ENCODE results near the gene CDKAL1.

Gene CDKAL1

DNA sequence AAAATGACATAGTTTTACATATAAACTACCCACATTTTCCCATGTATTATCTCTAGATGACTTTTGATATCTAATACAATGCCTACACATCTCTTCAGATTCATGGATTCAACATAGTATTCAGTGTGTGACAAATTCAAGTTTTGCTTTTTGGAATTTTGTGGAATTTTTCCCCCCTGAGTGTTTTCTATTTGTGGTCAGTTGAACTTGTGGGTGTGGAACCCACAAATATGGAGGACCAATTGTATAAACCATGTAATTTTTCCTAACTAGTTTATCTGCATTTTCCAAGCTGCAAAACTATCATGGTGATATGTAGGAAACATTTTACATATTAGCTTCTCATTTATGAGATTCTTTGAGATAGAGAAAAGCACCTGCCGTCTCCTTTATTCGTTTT, 685.0 kb downstream of the CDKAL1 start (continued):
- TF ChIP-seq, protein P1, sequence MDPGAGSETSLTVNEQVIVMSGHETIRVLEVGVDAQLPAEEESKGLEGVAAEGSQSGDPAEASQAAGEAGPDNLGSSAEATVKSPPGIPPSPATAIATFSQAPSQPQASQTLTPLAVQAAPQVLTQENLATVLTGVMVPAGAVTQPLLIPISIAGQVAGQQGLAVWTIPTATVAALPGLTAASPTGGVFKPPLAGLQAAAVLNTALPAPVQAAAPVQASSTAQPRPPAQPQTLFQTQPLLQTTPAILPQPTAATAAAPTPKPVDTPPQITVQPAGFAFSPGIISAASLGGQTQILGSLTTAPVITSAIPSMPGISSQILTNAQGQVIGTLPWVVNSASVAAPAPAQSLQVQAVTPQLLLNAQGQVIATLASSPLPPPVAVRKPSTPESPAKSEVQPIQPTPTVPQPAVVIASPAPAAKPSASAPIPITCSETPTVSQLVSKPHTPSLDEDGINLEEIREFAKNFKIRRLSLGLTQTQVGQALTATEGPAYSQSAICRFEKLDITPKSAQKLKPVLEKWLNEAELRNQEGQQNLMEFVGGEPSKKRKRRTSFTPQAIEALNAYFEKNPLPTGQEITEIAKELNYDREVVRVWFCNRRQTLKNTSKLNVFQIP (CRISPR knock-in tag; IDR thresholded peaks at IDR 0.05; ENCODE audit: borderline replicate concordance, low read depth) = no peak
- TF ChIP-seq ZNF70 (CRISPR knock-in tag; IDR thresholded peaks at IDR 0.05) = no peak

DNA sequence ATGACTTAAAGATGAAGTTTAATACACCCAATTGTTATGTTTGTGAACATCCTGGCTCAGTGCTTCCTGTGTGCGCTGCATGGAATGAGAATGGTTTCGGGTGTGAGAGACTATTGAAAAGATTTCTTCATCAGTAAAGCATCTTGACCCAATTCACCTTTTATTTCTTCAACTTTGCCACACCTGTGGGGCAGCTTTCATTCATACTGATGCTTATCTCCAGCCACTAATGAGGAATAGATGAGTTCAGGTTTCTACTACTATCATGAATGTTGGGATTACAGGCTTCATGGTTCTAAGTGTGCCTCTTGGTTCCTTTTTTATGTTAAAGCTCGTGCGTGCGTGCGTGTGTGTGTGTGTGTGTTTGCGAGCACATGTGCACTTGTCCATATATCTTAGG, 685.6 kb downstream of the CDKAL1 start:
- no peak for ATAC-seq
- TF ChIP-seq ZNF565 (CRISPR knock-in tag; conservative IDR thresholded peaks at IDR 0.05; ENCODE audit: low read depth) (no peak), BACH2 (CRISPR knock-in tag; IDR thresholded peaks at IDR 0.05; ENCODE audit: borderline replicate concordance) (no peak), PPARA (CRISPR knock-in tag; IDR thresholded peaks at IDR 0.05; ENCODE audit: borderline replicate concordance) (no peak), ZFP3 (CRISPR knock-in tag; IDR thresholded peaks at IDR 0.05) (no peak), ZC3H10 (CRISPR knock-in tag; IDR thresholded peaks at IDR 0.05) (no peak), ESRRG (CRISPR knock-in tag; IDR thresholded peaks at IDR 0.05) (no peak), ZNF8 (CRISPR knock-in tag; IDR thresholded peaks at IDR 0.05) (no peak), ZFP30 (CRISPR knock-in tag; IDR thresholded peaks at IDR 0.05) (no peak), SNAI2 (CRISPR knock-in tag; IDR thresholded peaks at IDR 0.05) (no peak), TOX (CRISPR knock-in tag; IDR thresholded peaks at IDR 0.05; ENCODE audit: borderline replicate concordance) (no peak), ISL1 (CRISPR knock-in tag; IDR thresholded peaks at IDR 0.05) (no peak), ARNTL (CRISPR knock-in tag; IDR thresholded peaks at IDR 0.05; ENCODE audit: borderline replicate concordance, low read depth) (no peak), CSDC2 (CRISPR knock-in tag; IDR thresholded peaks at IDR 0.05) (no peak)
- TF ChIP-seq, protein P2, sequence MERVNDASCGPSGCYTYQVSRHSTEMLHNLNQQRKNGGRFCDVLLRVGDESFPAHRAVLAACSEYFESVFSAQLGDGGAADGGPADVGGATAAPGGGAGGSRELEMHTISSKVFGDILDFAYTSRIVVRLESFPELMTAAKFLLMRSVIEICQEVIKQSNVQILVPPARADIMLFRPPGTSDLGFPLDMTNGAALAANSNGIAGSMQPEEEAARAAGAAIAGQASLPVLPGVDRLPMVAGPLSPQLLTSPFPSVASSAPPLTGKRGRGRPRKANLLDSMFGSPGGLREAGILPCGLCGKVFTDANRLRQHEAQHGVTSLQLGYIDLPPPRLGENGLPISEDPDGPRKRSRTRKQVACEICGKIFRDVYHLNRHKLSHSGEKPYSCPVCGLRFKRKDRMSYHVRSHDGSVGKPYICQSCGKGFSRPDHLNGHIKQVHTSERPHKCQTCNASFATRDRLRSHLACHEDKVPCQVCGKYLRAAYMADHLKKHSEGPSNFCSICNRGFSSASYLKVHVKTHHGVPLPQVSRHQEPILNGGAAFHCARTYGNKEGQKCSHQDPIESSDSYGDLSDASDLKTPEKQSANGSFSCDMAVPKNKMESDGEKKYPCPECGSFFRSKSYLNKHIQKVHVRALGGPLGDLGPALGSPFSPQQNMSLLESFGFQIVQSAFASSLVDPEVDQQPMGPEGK (CRISPR knock-in tag; IDR thresholded peaks at IDR 0.05; ENCODE audit: borderline replicate concordance) = no peak

DNA sequence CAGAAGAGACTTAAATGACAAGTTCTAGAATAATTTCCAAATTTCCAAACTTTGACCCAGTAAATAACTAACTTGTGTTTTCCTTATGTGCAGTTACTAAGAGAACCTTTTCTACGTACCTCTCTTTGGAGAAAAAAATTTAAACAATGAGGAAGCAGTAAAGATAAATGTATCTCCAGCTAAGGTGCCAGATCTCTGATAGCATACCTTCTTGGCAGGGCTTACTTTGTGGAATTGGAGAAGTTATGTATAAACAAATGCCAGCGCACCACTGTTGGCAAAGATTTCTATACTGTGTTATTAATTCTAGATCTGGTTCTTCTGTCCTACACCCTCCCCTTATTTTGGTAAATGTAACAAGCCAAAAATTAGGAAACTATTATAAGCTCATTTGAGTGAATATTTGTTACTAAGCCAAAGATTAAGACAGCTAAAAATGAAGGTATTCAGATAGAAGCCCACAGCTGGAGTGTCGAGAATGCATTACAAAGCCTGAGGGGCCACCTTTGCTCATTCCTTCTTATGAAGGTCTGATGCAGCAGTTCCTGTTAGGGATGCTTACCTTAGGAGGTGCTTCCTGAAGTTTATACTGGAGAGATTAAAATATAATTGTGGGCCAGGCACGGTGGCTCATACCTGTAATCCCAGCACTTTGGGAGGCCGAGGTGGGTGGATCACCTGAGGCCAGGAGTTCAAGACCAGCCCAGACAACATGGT, 686.2 kb downstream of the CDKAL1 start:
- no peak for TF ChIP-seq PPARA (CRISPR knock-in tag; IDR thresholded peaks at IDR 0.05; ENCODE audit: borderline replicate concordance)
- no peak for TF ChIP-seq OSR1 (CRISPR knock-in tag; IDR thresholded peaks at IDR 0.05)
- TF ChIP-seq ARNTL (CRISPR knock-in tag; IDR thresholded peaks at IDR 0.05; ENCODE audit: borderline replicate concordance, low read depth) = no peak
- no peak for TF ChIP-seq CSDC2 (CRISPR knock-in tag; IDR thresholded peaks at IDR 0.05)
- no peak for TF ChIP-seq ZNF8 (CRISPR knock-in tag; IDR thresholded peaks at IDR 0.05)
- no peak for TF ChIP-seq GLIS3 (CRISPR knock-in tag; IDR thresholded peaks at IDR 0.05)
- TF ChIP-seq ZNF565 (CRISPR knock-in tag; conservative IDR thresholded peaks at IDR 0.05; ENCODE audit: low read depth) = no peak
- no peak for TF ChIP-seq BACH2 (CRISPR knock-in tag; IDR thresholded peaks at IDR 0.05; ENCODE audit: borderline replicate concordance)
- TF ChIP-seq ZC3H10 (CRISPR knock-in tag; IDR thresholded peaks at IDR 0.05) = no peak
- TF ChIP-seq ZNF70 (CRISPR knock-in tag; IDR thresholded peaks at IDR 0.05) = no peak
- no peak for TF ChIP-seq ZFP3 (CRISPR knock-in tag; IDR thresholded peaks at IDR 0.05)
- TF ChIP-seq, protein P3, sequence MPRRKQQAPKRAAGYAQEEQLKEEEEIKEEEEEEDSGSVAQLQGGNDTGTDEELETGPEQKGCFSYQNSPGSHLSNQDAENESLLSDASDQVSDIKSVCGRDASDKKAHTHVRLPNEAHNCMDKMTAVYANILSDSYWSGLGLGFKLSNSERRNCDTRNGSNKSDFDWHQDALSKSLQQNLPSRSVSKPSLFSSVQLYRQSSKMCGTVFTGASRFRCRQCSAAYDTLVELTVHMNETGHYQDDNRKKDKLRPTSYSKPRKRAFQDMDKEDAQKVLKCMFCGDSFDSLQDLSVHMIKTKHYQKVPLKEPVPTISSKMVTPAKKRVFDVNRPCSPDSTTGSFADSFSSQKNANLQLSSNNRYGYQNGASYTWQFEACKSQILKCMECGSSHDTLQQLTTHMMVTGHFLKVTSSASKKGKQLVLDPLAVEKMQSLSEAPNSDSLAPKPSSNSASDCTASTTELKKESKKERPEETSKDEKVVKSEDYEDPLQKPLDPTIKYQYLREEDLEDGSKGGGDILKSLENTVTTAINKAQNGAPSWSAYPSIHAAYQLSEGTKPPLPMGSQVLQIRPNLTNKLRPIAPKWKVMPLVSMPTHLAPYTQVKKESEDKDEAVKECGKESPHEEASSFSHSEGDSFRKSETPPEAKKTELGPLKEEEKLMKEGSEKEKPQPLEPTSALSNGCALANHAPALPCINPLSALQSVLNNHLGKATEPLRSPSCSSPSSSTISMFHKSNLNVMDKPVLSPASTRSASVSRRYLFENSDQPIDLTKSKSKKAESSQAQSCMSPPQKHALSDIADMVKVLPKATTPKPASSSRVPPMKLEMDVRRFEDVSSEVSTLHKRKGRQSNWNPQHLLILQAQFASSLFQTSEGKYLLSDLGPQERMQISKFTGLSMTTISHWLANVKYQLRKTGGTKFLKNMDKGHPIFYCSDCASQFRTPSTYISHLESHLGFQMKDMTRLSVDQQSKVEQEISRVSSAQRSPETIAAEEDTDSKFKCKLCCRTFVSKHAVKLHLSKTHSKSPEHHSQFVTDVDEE (CRISPR knock-in tag; IDR thresholded peaks at IDR 0.05) = no peak
- TF ChIP-seq, protein P4, sequence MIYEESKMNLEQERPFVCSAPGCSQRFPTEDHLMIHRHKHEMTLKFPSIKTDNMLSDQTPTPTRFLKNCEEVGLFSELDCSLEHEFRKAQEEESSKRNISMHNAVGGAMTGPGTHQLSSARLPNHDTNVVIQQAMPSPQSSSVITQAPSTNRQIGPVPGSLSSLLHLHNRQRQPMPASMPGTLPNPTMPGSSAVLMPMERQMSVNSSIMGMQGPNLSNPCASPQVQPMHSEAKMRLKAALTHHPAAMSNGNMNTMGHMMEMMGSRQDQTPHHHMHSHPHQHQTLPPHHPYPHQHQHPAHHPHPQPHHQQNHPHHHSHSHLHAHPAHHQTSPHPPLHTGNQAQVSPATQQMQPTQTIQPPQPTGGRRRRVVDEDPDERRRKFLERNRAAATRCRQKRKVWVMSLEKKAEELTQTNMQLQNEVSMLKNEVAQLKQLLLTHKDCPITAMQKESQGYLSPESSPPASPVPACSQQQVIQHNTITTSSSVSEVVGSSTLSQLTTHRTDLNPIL (CRISPR knock-in tag; IDR thresholded peaks at IDR 0.05; ENCODE audit: low read depth) = no peak
- no peak for ATAC-seq

DNA sequence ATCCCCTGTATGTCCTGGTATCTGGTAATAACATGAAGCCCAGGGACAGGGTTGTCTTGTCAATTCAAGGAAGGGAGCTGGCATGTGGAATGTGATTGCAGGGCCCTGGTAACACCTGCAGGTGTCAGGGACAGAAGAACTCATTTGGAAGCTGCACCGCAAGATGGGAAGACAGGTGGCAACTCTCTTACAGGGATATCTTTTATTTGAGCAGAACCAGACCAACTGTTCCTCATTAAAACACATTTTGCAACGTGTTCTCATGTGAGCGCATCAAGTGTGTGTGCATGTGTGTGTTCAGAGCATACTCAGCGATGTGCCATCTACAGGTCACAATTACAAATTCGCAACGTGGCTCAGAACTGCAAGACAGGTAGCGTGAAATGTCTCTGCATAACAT, 688.4 kb downstream of the CDKAL1 start:
- ATAC-seq = no peak
- TF ChIP-seq RARB (CRISPR knock-in tag; IDR thresholded peaks at IDR 0.05) = no peak
- TF ChIP-seq, protein P3 (CRISPR knock-in tag; IDR thresholded peaks at IDR 0.05) = no peak
- TF ChIP-seq, protein P4 (CRISPR knock-in tag; IDR thresholded peaks at IDR 0.05; ENCODE audit: low read depth) = no peak
- TF ChIP-seq OSR1 (CRISPR knock-in tag; IDR thresholded peaks at IDR 0.05) = no peak
- TF ChIP-seq PPARA (CRISPR knock-in tag; IDR thresholded peaks at IDR 0.05; ENCODE audit: borderline replicate concordance) = no peak
- no peak for TF ChIP-seq TOX (CRISPR knock-in tag; IDR thresholded peaks at IDR 0.05; ENCODE audit: borderline replicate concordance)
- TF ChIP-seq ZNF565 (CRISPR knock-in tag; conservative IDR thresholded peaks at IDR 0.05; ENCODE audit: low read depth) = no peak
- no peak for TF ChIP-seq GLIS3 (CRISPR knock-in tag; IDR thresholded peaks at IDR 0.05)

Data from SK-N-SH treated with all-trans-retinoic acid at 6 μM for 48 hours (cell line).